Measurements from ENCODE around the gene MICALL1.
"Not testable (repeated sequence)": the region's sequence is repeated elsewhere in the genome, so short reads cannot be mapped to it uniquely, and the experiment has no call there.

MICALL1 gene

GRCh38 chr22:37959231-37959825 lies 53.2 kb downstream of the MICALL1 start:
- no peak for DNase-seq (ENCODE audit: low read depth in 2 of 2)

- no peak for DNase-seq (ENCODE audit: low read depth in 2 of 2)
Observed at GRCh38 chr22:37961062-37961461, 55.0 kb downstream of the MICALL1 start.

GRCh38 chr22:37965940-37966664 lies 60.0 kb downstream of the MICALL1 start:
- DNase-seq (ENCODE audit: low read depth in 2 of 2): no peak

GRCh38 chr22:37967147-37967546 lies 61.0 kb downstream of the MICALL1 start:
- no peak for DNase-seq (ENCODE audit: low read depth in 2 of 2)

GRCh38 chr22:37967637-37968451 lies 61.7 kb downstream of the MICALL1 start:
- no peak for DNase-seq (ENCODE audit: low read depth in 2 of 2)

- no peak for DNase-seq (ENCODE audit: low read depth in 2 of 2)
Observed at GRCh38 chr22:37968452-37969251, 62.6 kb downstream of the MICALL1 start.

GRCh38 chr22:37970864-37971263 lies 64.8 kb downstream of the MICALL1 start:
- DNase-seq (ENCODE audit: low read depth in 2 of 2): no peak

GRCh38 chr22:37971475-37972434 lies 65.7 kb downstream of the MICALL1 start:
- DNase-seq (ENCODE audit: low read depth in 2 of 2): no peak

- no peak for DNase-seq (ENCODE audit: low read depth in 2 of 2)
Observed at GRCh38 chr22:37972527-37972926, 66.4 kb downstream of the MICALL1 start.

- no peak for DNase-seq (ENCODE audit: low read depth in 2 of 2)
Observed at GRCh38 chr22:37973271-37974170, 67.4 kb downstream of the MICALL1 start.

GRCh38 chr22:37975153-37975552 lies 69.1 kb downstream of the MICALL1 start:
- DNase-seq (ENCODE audit: low read depth in 2 of 2): no peak

GRCh38 chr22:37976022-37976421 lies 69.9 kb downstream of the MICALL1 start:
- not testable (repeated sequence) for DNase-seq (ENCODE audit: low read depth in 2 of 2)

GRCh38 chr22:37976547-37976946 lies 70.5 kb downstream of the MICALL1 start:
- DNase-seq (ENCODE audit: low read depth in 2 of 2): no peak

- no peak for DNase-seq (ENCODE audit: low read depth in 2 of 2)
Observed at GRCh38 chr22:37979782-37980181, 73.7 kb downstream of the MICALL1 start.

GRCh38 chr22:37981282-37982011 lies 75.3 kb downstream of the MICALL1 start:
- no peak for DNase-seq (ENCODE audit: low read depth in 2 of 2)

- no peak for DNase-seq (ENCODE audit: low read depth in 2 of 2)
Observed at GRCh38 chr22:37982151-37982785, 76.2 kb downstream of the MICALL1 start.

- DNase-seq (ENCODE audit: low read depth in 2 of 2): no peak
Observed at GRCh38 chr22:37982938-37983859, 77.1 kb downstream of the MICALL1 start.

Measured in stimulated activated CD8-positive, alpha-beta memory T cell treated with anti-CD3 and anti-CD28 coated beads, Interleukin-7, amount 100 ng/mL, for 1 hour (primary cell).